SK-N-SH (cell line): ENCODE measurements around the gene PLEKHA3. TPM values are rescaled to one million over a fixed set of nuclear protein-coding genes. Genes with fewer than 3 reads are reported as not detected.

ENCODE experiments used
- CTCF ChIA-PET: fragments of 300-600, 350-600 bp; formaldehyde crosslinking; extraction: SDS; loops from one replicate; lab custom pipeline; 2021; lab: Yijun Ruan, JAX
- POLR2A ChIA-PET: fragments of 350-600 bp; sonication (Branson Sonifier 250); formaldehyde crosslinking; extraction: SDS; loops from one replicate; lab custom pipeline; 2020; ENCODE audit warnings: antibody characterized with exemption, inconsistent platforms; lab: Yijun Ruan, JAX
- DNase-seq: peaks from one replicate; pipeline ENCODE4 v3.0.0; 2012
- H2AFZ ChIP-seq: fragments of 200-600 bp; sonication (generic); 2 replicates; pipeline ENCODE4 v1.8.1; 2016; ENCODE audit warnings: antibody characterized with exemption, mild to moderate bottlenecking, low read depth
- H3F3A ChIP-seq: fragments of 200-600 bp; sonication (generic); replicated peaks from 2 replicates; pipeline ENCODE3; 2016; ENCODE audit warnings: antibody characterized with exemption, mild to moderate bottlenecking; ENCODE audit not compliant: insufficient read depth
- H3K27ac ChIP-seq, 2 experiments: fragments of 200-500 bp in 1 of 2; fragments of 200-600 bp in 1 of 2; sonication (Bioruptor generic) in 1 of 2; sonication (generic), shearing (Covaris generic) in 1 of 2; 2 replicates each; pipeline versions ENCODE4 v1.5.1 to v1.6.1; 2014 to 2016; ENCODE audit warnings: low read depth in 2 of 2, inconsistent platforms in 1 of 2, low read length in 1 of 2, mild to moderate bottlenecking in 1 of 2, mixed read lengths in 1 of 2
- H3K27me3 ChIP-seq: fragments of 200-600 bp; sonication (generic), shearing (Covaris generic); 2 replicates; pipeline ENCODE4 v1.6.1; 2016; ENCODE audit warnings: mixed run types; ENCODE audit not compliant: insufficient read depth
- H3K36me3 ChIP-seq, 2 experiments: fragments of 200-500 bp in 1 of 2; fragments of 200-600 bp in 1 of 2; sonication (Bioruptor generic) in 1 of 2; sonication (generic) in 1 of 2; replicated peaks in 1 of 2; 2 replicates each; pipeline versions ENCODE3 to v1.5.1; 2014 to 2016; ENCODE audit warnings: low read length in 1 of 2, mild to moderate bottlenecking in 1 of 2; ENCODE audit not compliant: insufficient read depth in 2 of 2, control insufficient read depth in 1 of 2
- H3K4me1 ChIP-seq, 2 experiments: fragments of 200-500 bp in 1 of 2; fragments of 200-600 bp in 1 of 2; sonication (Bioruptor generic) in 1 of 2; sonication (generic), shearing (Covaris generic) in 1 of 2; 2 replicates each; pipeline versions ENCODE4 v1.5.1 to v1.6.1; 2014 to 2016; ENCODE audit warnings: low read depth in 1 of 2, low read length in 1 of 2, mixed run types in 1 of 2; ENCODE audit not compliant: insufficient read depth in 2 of 2, control insufficient read depth in 1 of 2
- H3K4me2 ChIP-seq: fragments of 200-600 bp; sonication (generic), shearing (Covaris generic); 2 replicates; pipeline ENCODE4 v1.6.1; 2017; ENCODE audit warnings: mixed run types
- H3K4me3 ChIP-seq, 2 experiments: fragments of 200-500 bp in 1 of 2; fragments of 200-600 bp in 1 of 2; sonication (Bioruptor generic) in 1 of 2; sonication (generic), shearing (Covaris generic) in 1 of 2; 2 replicates each; pipeline versions ENCODE4 v1.5.1 to v1.8.1; 2014 to 2016; ENCODE audit warnings: low read depth in 2 of 2, inconsistent platforms in 1 of 2, low read length in 1 of 2, mild to moderate bottlenecking in 1 of 2, mixed read lengths in 1 of 2, moderate library complexity in 1 of 2
- H3K79me2 ChIP-seq: fragments of 200-600 bp; sonication (generic); 2 replicates; pipeline ENCODE4 v1.8.1; 2017; ENCODE audit warnings: mild to moderate bottlenecking; ENCODE audit not compliant: insufficient read depth
- H3K9ac ChIP-seq: fragments of 200-600 bp; sonication (generic); 2 replicates; pipeline ENCODE4 v1.6.1; 2017; ENCODE audit warnings: mixed run types
- H3K9me2 ChIP-seq: fragments of 200-600 bp; sonication (generic); 2 replicates; pipeline ENCODE4 v1.6.1; 2017; ENCODE audit warnings: mixed run types
- H3K9me3 ChIP-seq: fragments of 200-600 bp; sonication (generic); 2 replicates; pipeline ENCODE4 v1.6.1; 2017; ENCODE audit warnings: mixed run types, mild to moderate bottlenecking, moderate library complexity
- H4K20me1 ChIP-seq: fragments of 200-600 bp; sonication (generic); 2 replicates; pipeline ENCODE4 v1.6.1; 2017; ENCODE audit warnings: mild to moderate bottlenecking, mixed run types; ENCODE audit not compliant: insufficient read depth
- CHD2 ChIP-seq: fragments of 150-350 bp; IDR thresholded peaks from 2 replicates; pipeline ENCODE4 v1.6.1; 2018; ENCODE audit warnings: low read length; ENCODE audit not compliant: partially characterized antibody
- CTCF ChIP-seq: fragments of 200-600 bp; sonication (generic); IDR thresholded peaks from 2 replicates; pipeline ENCODE4 v1.6.1; 2017; ENCODE audit warnings: antibody characterized with exemption, mild to moderate bottlenecking, moderate library complexity
- FOXJ3 ChIP-seq: sonication (generic); formaldehyde crosslinking; IDR thresholded peaks from 2 replicates; pipeline ENCODE4 v1.5.1; 2020; ENCODE audit warnings: mild to moderate bottlenecking, missing genetic modification reagents
- FOXM1 ChIP-seq: IDR thresholded peaks from 2 replicates; pipeline ENCODE4 v1.4.0; 2012; ENCODE audit warnings: low read depth, mild to moderate bottlenecking
- GABPA ChIP-seq: IDR thresholded peaks from 2 replicates; pipeline ENCODE4 v1.4.0; 2012; ENCODE audit warnings: low read depth, mild to moderate bottlenecking
- JUND ChIP-seq: IDR thresholded peaks from 2 replicates; pipeline ENCODE4 v1.4.0; 2012
- MEF2A ChIP-seq: IDR thresholded peaks from 2 replicates; pipeline ENCODE4 v1.4.0; 2012; ENCODE audit warnings: low read depth, borderline replicate concordance
- NFIC ChIP-seq: IDR thresholded peaks from 2 replicates; pipeline ENCODE4 v1.4.0; 2012; ENCODE audit warnings: borderline replicate concordance
- POLR2AphosphoS5 ChIP-seq: IDR thresholded peaks from 2 replicates; pipeline ENCODE4 v1.6.1; 2012; ENCODE audit warnings: low read depth, low read length
- RAD21 ChIP-seq: IDR thresholded peaks from 2 replicates; pipeline ENCODE4 v1.6.1; 2012; ENCODE audit warnings: mild to moderate bottlenecking, low read length
- RCOR1 ChIP-seq: fragments of 150-350 bp; IDR thresholded peaks from 2 replicates; pipeline ENCODE4 v1.6.1; 2017; ENCODE audit warnings: antibody characterized with exemption, low read length
- REST ChIP-seq: IDR thresholded peaks from 2 replicates; pipeline ENCODE4 v1.6.1; 2012; ENCODE audit warnings: mild to moderate bottlenecking, low read depth, low read length, moderate library complexity
- RXRA ChIP-seq: IDR thresholded peaks from 2 replicates; pipeline ENCODE4 v1.4.0; 2012; ENCODE audit warnings: low read depth, mild to moderate bottlenecking, borderline replicate concordance
- SIN3A ChIP-seq: IDR thresholded peaks from 2 replicates; pipeline ENCODE4 v1.6.1; 2012; ENCODE audit warnings: low read depth, mild to moderate bottlenecking, low read length, moderate library complexity, borderline replicate concordance
- TCF12 ChIP-seq: IDR thresholded peaks from 2 replicates; pipeline ENCODE4 v1.4.0; 2012
- TEAD4 ChIP-seq: IDR thresholded peaks from 2 replicates; pipeline ENCODE4 v1.4.0; 2012; ENCODE audit warnings: mild to moderate bottlenecking, borderline replicate concordance; ENCODE audit not compliant: insufficient read depth
- WGBS: methylation state at CpG from one replicate; pipeline ENCODE4 v1.1.6; 2017; ENCODE audit warnings: low lambda C conversion rate; 5-methylcytosine and 5-hydroxymethylcytosine counted together
- polyA plus RNA-seq, 3 experiments: library from polyadenylated mRNA; depleted of rRNA; stranded (reverse); fragments of >200 nt; gene quantifications; 2 replicates each; pipeline ENCODE4 v1.2.3, GENCODE V29; 2012
- TF ChIP-seq, protein P1 (sequence below): IDR thresholded peaks from 2 replicates; pipeline ENCODE4; 2012
- TF ChIP-seq, protein P2 (sequence below): IDR thresholded peaks from 2 replicates; pipeline ENCODE4 v1.4.0; 2012; ENCODE audit warnings: low read depth
- TF ChIP-seq, protein P3 (sequence below): IDR thresholded peaks from 2 replicates; pipeline ENCODE4 v1.4.0; 2012; ENCODE audit warnings: low read depth, borderline replicate concordance

The PLEKHA3 gene
- polyA plus RNA-seq, 1 of the 3 experiments (the other 2 are of a cell fraction), result 5.7 TPM

DNA sequence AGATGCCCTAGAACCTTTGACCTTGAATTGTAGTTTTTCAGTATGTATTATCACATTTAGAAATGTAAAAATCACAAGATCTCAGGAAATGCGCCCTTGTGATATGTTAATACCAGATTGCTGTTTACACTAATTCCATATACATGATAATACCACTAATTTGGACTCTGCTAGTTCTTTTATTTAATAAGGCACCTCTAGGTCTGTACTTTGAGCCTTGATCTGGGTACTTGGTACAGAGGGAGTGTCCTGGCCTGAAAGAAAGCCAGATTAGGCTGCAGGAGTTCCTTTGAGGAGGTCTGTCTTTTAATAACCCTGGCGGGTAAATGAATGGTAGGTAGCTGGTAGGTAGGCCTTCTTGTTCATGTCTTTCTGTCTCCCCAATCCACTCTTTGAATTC lies 26.3 kb downstream of the PLEKHA3 start:
- Histone ChIP-seq H3K36me3 (peaks cover 64 to 66% of the 10 kb centered on the region in 2 experiments), H3K9me3 (no peaks in the 10 kb centered on the region), H3K4me3 (no peak overlapping the region), H3K4me1 (no peaks in the 10 kb centered on the region), H3K27me3 (no peaks in the 10 kb centered on the region), H3K79me2 (peaks cover 7% of the 10 kb centered on the region), H3K9me2 (no peaks in the 10 kb centered on the region), H3F3A (peaks cover 21% of the 10 kb centered on the region), H2AFZ (no peak overlapping the region), H3K9ac (no peak overlapping the region), H3K27ac (no peak overlapping the region), H3K4me2 (no peak overlapping the region), H4K20me1 (no peaks in the 10 kb centered on the region)
- no peak for TF ChIP-seq JUND
- no peak for TF ChIP-seq POLR2AphosphoS5
- TF ChIP-seq, protein P1, sequence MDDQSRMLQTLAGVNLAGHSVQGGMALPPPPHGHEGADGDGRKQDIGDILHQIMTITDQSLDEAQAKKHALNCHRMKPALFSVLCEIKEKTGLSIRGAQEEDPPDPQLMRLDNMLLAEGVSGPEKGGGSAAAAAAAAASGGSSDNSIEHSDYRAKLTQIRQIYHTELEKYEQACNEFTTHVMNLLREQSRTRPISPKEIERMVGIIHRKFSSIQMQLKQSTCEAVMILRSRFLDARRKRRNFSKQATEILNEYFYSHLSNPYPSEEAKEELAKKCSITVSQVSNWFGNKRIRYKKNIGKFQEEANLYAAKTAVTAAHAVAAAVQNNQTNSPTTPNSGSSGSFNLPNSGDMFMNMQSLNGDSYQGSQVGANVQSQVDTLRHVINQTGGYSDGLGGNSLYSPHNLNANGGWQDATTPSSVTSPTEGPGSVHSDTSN, result no peak
- no peak for TF ChIP-seq NFIC
- no peak for TF ChIP-seq TCF12
- TF ChIP-seq CHD2, result no peak
- TF ChIP-seq REST, result no peak
- no peak for TF ChIP-seq TEAD4
- TF ChIP-seq FOXJ3 (CRISPR knock-in tag), result no peak
- TF ChIP-seq RCOR1, result no peak
- no peak for TF ChIP-seq CTCF
- no peak for TF ChIP-seq MEF2A
- TF ChIP-seq, protein P2, sequence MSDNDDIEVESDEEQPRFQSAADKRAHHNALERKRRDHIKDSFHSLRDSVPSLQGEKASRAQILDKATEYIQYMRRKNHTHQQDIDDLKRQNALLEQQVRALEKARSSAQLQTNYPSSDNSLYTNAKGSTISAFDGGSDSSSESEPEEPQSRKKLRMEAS, result no peak
- TF ChIP-seq, protein P3, sequence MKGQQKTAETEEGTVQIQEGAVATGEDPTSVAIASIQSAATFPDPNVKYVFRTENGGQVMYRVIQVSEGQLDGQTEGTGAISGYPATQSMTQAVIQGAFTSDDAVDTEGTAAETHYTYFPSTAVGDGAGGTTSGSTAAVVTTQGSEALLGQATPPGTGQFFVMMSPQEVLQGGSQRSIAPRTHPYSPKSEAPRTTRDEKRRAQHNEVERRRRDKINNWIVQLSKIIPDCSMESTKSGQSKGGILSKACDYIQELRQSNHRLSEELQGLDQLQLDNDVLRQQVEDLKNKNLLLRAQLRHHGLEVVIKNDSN, result no peak
- no peak for TF ChIP-seq GABPA
- no peak for TF ChIP-seq SIN3A
- no peak for TF ChIP-seq RXRA
- no peak for TF ChIP-seq FOXM1
- TF ChIP-seq RAD21, result no peak
- POLR2A ChIA-PET, result no interaction called here
- CTCF ChIA-PET, result interaction anchor here (1.6 kb wide), 1 partner anchor 16 kb away, joined by 7 read pairs; no protein-coding TSS in a partner anchor
- 95% methylated on average over 2 of the region's 2 CpGs for WGBS
- no peak for DNase-seq
